Panc1 (cell line): ENCODE results near the gene EFL1.

Experiments
- POLR2AphosphoS5 ChIP-seq: IDR thresholded peaks from 2 replicates; pipeline ENCODE4 v1.6.1; 2012; ENCODE audit warnings: mild to moderate bottlenecking, low read depth, low read length, moderate library complexity
- TF ChIP-seq, protein P1 (sequence below): fragments of 450-650 bp; IDR thresholded peaks from 2 replicates; pipeline ENCODE4 v1.5.1; 2017; ENCODE audit warnings: mild to moderate bottlenecking

DNA sequence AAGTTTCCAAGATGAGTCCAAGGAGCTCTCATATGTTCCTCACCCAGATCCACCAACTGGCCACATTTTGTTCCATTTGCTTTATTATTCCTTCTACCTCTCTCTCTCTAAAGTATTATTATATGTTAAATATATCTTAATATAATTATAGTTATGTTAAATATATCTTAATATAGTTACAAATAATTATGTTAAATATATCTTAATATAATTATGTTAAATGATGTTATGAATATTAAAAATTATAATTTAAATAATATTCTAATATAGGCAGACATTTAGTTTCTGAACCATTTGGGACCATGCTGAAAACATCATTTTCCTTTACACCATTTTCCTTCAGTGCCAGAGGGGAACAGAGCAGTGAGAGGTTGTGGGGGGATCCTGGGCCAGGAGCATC lies 166.7 kb downstream of the EFL1 start:
- TF ChIP-seq, protein P1, sequence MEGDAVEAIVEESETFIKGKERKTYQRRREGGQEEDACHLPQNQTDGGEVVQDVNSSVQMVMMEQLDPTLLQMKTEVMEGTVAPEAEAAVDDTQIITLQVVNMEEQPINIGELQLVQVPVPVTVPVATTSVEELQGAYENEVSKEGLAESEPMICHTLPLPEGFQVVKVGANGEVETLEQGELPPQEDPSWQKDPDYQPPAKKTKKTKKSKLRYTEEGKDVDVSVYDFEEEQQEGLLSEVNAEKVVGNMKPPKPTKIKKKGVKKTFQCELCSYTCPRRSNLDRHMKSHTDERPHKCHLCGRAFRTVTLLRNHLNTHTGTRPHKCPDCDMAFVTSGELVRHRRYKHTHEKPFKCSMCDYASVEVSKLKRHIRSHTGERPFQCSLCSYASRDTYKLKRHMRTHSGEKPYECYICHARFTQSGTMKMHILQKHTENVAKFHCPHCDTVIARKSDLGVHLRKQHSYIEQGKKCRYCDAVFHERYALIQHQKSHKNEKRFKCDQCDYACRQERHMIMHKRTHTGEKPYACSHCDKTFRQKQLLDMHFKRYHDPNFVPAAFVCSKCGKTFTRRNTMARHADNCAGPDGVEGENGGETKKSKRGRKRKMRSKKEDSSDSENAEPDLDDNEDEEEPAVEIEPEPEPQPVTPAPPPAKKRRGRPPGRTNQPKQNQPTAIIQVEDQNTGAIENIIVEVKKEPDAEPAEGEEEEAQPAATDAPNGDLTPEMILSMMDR: no peak
- TF ChIP-seq POLR2AphosphoS5: no peak
